HL-60 (cell line): ENCODE data around the gene F7.

Experiments
- DNase-seq, 2 experiments: peaks; one replicate each; pipeline ENCODE4 v3.0.0-alpha.2; 2010 to 2020; ENCODE audit warnings: low read depth in 1 of 2, low spot score in 1 of 2
- H3K27ac ChIP-seq: fragments of 250-450 bp; sonication (Bioruptor Pico); replicated peaks from 2 replicates; pipeline ENCODE4 v1.5.1; 2020; ENCODE audit warnings: mild to moderate bottlenecking, moderate library complexity
- H3K27me3 ChIP-seq: fragments of 250-450 bp; sonication (Bioruptor Pico); 2 replicates; pipeline ENCODE4 v1.5.1; 2021; ENCODE audit warnings: mild to moderate bottlenecking, moderate library complexity; ENCODE audit not compliant: insufficient read depth, poor library complexity, severe bottlenecking
- H3K4me3 ChIP-seq: replicated peaks from 2 replicates; pipeline ENCODE4 v1.5.1; 2011; ENCODE audit warnings: mild to moderate bottlenecking, control low read depth, low read length; ENCODE audit not compliant: insufficient read depth
- CTCF ChIP-seq: IDR thresholded peaks from one replicate; pipeline ENCODE4 v1.5.1; 2011; ENCODE audit warnings: low read length, control low read depth, inconsistent platforms; ENCODE audit not compliant: insufficient read depth
- GABPA ChIP-seq: IDR thresholded peaks from 2 replicates; pipeline ENCODE4 v1.6.1; 2012; ENCODE audit warnings: low read depth
- POLR2AphosphoS5 ChIP-seq: IDR thresholded peaks from 2 replicates; pipeline ENCODE4 v1.6.1; 2012; ENCODE audit warnings: low read depth
- SPI1 ChIP-seq: IDR thresholded peaks from 2 replicates; pipeline ENCODE4 v1.6.1; 2012; ENCODE audit warnings: low read depth, mild to moderate bottlenecking, borderline replicate concordance
- TF ChIP-seq, protein P1 (sequence below): IDR thresholded peaks from 2 replicates; pipeline ENCODE4 v1.6.1; 2012; ENCODE audit warnings: low read depth; ENCODE audit not compliant: insufficient replicate concordance

F7 gene

GRCh38 chr13:113087923-113088690, 17.5 kb upstream of the F7 start:
- Histone ChIP-seq H3K27me3 (no peaks in the 10 kb centered on the region), H3K27ac (no peak overlapping the region), H3K4me3 (no peak overlapping the region)
- no peak for DNase-seq
- TF ChIP-seq SPI1 (no peak), POLR2AphosphoS5 (no peak), GABPA (no peak), CTCF (no peak)
- TF ChIP-seq, protein P1, sequence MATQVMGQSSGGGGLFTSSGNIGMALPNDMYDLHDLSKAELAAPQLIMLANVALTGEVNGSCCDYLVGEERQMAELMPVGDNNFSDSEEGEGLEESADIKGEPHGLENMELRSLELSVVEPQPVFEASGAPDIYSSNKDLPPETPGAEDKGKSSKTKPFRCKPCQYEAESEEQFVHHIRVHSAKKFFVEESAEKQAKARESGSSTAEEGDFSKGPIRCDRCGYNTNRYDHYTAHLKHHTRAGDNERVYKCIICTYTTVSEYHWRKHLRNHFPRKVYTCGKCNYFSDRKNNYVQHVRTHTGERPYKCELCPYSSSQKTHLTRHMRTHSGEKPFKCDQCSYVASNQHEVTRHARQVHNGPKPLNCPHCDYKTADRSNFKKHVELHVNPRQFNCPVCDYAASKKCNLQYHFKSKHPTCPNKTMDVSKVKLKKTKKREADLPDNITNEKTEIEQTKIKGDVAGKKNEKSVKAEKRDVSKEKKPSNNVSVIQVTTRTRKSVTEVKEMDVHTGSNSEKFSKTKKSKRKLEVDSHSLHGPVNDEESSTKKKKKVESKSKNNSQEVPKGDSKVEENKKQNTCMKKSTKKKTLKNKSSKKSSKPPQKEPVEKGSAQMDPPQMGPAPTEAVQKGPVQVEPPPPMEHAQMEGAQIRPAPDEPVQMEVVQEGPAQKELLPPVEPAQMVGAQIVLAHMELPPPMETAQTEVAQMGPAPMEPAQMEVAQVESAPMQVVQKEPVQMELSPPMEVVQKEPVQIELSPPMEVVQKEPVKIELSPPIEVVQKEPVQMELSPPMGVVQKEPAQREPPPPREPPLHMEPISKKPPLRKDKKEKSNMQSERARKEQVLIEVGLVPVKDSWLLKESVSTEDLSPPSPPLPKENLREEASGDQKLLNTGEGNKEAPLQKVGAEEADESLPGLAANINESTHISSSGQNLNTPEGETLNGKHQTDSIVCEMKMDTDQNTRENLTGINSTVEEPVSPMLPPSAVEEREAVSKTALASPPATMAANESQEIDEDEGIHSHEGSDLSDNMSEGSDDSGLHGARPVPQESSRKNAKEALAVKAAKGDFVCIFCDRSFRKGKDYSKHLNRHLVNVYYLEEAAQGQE: no peak

DNA sequence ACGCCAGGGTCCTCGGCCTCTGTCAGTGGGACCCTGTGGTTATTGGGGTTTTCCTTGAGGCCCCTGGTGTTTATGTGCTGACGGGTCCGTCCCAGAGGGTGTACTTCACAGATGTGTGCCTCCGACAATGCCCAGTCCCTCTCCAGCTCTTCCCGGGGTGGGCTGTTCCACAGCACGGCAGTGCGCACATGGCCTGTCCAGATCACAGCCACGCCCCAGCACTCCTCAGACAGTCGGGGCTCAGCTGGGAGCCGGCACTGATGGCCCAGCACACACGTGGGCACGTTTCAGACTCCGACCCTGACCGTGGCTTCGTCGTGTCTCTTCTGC, 16.9 kb upstream of the F7 start:
- Histone ChIP-seq H3K4me3 (no peak overlapping the region), H3K27ac (no peak overlapping the region), H3K27me3 (no peaks in the 10 kb centered on the region)
- DNase-seq: no peak
- TF ChIP-seq CTCF (no peak), GABPA (no peak), SPI1 (no peak), POLR2AphosphoS5 (no peak)
- TF ChIP-seq, protein P1: no peak

DNA sequence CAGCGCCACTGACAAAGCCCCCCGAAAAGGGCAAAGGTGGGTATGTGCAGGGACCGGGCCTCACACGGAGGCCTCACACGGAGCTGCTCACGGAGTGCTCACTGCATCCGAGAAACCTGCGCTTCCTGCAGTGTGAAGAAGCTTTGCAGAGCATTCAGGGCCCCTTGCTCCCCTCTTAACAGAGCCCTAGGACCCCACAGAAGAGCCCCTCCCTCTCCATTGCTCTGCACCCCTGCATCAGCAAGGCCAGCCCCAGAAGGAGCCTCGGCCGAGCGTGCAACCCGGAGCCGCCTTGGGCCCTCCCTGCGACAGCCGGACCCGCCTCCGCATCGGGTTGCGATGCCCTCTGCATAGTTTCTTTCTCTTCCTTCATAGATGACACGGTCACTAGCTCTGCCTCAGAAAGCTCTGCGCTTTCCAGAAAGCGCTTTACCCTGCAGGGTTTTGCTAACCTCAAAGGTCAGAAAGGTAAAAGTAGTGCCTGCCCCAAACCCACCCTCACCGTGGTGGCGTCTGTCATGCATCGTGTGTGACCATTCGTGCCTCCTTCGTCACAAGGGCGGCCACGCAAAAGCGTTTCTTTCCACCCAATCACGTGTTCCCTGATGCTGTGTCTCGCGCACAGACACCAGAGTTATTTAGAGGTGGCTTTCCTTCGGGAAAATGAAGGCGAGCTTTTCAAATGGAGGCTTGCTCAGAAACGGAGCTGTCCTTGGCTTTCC, 15.7 kb upstream of the F7 start:
- no peak overlapping the region for H3K27ac ChIP-seq
- H3K4me3 ChIP-seq: no peak overlapping the region
- DNase-seq: no peak
- TF ChIP-seq SPI1 (no peak), CTCF (no peak), GABPA (no peak), POLR2AphosphoS5 (no peak)
- TF ChIP-seq, protein P1: no peak
- no peaks in the 10 kb centered on the region for H3K27me3 ChIP-seq
